ENCODE measurements around the gene CHSY1.

DNA sequence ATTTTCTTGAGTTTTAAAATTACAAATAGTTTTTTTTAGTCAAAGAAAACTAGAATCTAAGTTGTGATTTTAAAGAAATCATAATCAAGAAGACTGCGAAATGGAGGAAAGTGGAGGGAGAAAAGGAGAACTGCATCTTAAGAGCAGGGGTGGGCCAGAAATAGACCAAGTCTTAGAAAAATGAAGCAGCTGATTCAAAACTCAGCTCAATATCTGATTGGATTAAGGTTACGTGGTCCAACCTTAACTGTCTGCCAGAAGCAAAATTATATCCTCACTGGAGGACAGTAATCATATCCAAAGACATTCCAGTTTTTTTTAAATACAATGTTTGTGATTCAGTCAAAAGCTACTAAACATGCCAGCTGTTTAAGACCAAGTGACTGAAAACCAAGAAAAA lies 41.4 kb downstream of the CHSY1 start:
- no peak for TF ChIP-seq JUN (CRISPR knock-in tag; IDR thresholded peaks at IDR 0.05)
- TF ChIP-seq, protein P1, sequence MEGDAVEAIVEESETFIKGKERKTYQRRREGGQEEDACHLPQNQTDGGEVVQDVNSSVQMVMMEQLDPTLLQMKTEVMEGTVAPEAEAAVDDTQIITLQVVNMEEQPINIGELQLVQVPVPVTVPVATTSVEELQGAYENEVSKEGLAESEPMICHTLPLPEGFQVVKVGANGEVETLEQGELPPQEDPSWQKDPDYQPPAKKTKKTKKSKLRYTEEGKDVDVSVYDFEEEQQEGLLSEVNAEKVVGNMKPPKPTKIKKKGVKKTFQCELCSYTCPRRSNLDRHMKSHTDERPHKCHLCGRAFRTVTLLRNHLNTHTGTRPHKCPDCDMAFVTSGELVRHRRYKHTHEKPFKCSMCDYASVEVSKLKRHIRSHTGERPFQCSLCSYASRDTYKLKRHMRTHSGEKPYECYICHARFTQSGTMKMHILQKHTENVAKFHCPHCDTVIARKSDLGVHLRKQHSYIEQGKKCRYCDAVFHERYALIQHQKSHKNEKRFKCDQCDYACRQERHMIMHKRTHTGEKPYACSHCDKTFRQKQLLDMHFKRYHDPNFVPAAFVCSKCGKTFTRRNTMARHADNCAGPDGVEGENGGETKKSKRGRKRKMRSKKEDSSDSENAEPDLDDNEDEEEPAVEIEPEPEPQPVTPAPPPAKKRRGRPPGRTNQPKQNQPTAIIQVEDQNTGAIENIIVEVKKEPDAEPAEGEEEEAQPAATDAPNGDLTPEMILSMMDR (IDR thresholded peaks at IDR 0.05), result no peak
- TF ChIP-seq, protein P2, sequence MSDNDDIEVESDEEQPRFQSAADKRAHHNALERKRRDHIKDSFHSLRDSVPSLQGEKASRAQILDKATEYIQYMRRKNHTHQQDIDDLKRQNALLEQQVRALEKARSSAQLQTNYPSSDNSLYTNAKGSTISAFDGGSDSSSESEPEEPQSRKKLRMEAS (CRISPR knock-in tag; IDR thresholded peaks at IDR 0.05), result no peak
- TF ChIP-seq GTF2I (CRISPR knock-in tag; conservative IDR thresholded peaks at IDR 0.05), result no peak
- TF ChIP-seq, protein P3, sequence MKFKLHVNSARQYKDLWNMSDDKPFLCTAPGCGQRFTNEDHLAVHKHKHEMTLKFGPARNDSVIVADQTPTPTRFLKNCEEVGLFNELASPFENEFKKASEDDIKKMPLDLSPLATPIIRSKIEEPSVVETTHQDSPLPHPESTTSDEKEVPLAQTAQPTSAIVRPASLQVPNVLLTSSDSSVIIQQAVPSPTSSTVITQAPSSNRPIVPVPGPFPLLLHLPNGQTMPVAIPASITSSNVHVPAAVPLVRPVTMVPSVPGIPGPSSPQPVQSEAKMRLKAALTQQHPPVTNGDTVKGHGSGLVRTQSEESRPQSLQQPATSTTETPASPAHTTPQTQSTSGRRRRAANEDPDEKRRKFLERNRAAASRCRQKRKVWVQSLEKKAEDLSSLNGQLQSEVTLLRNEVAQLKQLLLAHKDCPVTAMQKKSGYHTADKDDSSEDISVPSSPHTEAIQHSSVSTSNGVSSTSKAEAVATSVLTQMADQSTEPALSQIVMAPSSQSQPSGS (CRISPR knock-in tag; IDR thresholded peaks at IDR 0.05; ENCODE audit: borderline replicate concordance, low read depth), result no peak
- no peak for TF ChIP-seq KAT7 (CRISPR knock-in tag; IDR thresholded peaks at IDR 0.05; ENCODE audit: borderline replicate concordance)
- no peak for TF ChIP-seq OVOL2 (CRISPR knock-in tag; IDR thresholded peaks at IDR 0.05; ENCODE audit: borderline replicate concordance)
- TF ChIP-seq ESRRA (CRISPR knock-in tag; IDR thresholded peaks at IDR 0.05; ENCODE audit: borderline replicate concordance), result no peak
- TF ChIP-seq ZNF121 (CRISPR knock-in tag; IDR thresholded peaks at IDR 0.05), result no peak
- TF ChIP-seq, protein P4, sequence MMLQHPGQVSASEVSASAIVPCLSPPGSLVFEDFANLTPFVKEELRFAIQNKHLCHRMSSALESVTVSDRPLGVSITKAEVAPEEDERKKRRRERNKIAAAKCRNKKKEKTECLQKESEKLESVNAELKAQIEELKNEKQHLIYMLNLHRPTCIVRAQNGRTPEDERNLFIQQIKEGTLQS (CRISPR knock-in tag; conservative IDR thresholded peaks at IDR 0.05), result no peak

Measured in WTC11 (cell line).